ENCODE results near the gene BTBD2.

- no peak for TF ChIP-seq CTCF (IDR thresholded peaks at IDR 0.05; ENCODE audit: control extremely low read depth in 1 of 3, insufficient read depth in 1 of 3, low read depth in 1 of 3, low read length in 3 of 3)
- TF ChIP-seq POLR2AphosphoS5 (IDR thresholded peaks at IDR 0.05; ENCODE audit: low read depth, low read length) = no peak
- no peak for TF ChIP-seq POLR2A (IDR thresholded peaks at IDR 0.05; ENCODE audit: control extremely low read depth in 1 of 2, low read depth in 2 of 2, low read length in 2 of 2)
- TF ChIP-seq ATF3 (IDR thresholded peaks at IDR 0.05; ENCODE audit: insufficient read depth, low read depth, low read length) = no peak
- TF ChIP-seq MAX (IDR thresholded peaks at IDR 0.05) = no peak
- TF ChIP-seq RAD21 (IDR thresholded peaks at IDR 0.05 in 1 of 2, conservative IDR thresholded peaks at IDR 0.05 in 1 of 2; ENCODE audit: low read depth in 2 of 2, low read length in 2 of 2) = no peak
- TF ChIP-seq SP1 (IDR thresholded peaks at IDR 0.05; ENCODE audit: low read depth, low read length) = no peak
- TF ChIP-seq CEBPB (IDR thresholded peaks at IDR 0.05; ENCODE audit: low read depth, low read length) = no peak
Observed at GRCh38 chr19:1936430-1936829, 79.1 kb downstream of the BTBD2 start.
